Islet of Langerhans (tissue), 1 donor: ENCODE data around the gene TP73.

Experiments used
- FAIRE-seq: peaks from one replicate; lab custom pipeline; 2011; peaks lifted over from hg19 to GRCh38; lab: Jason Lieb, UNC

TP73 gene

DNA sequence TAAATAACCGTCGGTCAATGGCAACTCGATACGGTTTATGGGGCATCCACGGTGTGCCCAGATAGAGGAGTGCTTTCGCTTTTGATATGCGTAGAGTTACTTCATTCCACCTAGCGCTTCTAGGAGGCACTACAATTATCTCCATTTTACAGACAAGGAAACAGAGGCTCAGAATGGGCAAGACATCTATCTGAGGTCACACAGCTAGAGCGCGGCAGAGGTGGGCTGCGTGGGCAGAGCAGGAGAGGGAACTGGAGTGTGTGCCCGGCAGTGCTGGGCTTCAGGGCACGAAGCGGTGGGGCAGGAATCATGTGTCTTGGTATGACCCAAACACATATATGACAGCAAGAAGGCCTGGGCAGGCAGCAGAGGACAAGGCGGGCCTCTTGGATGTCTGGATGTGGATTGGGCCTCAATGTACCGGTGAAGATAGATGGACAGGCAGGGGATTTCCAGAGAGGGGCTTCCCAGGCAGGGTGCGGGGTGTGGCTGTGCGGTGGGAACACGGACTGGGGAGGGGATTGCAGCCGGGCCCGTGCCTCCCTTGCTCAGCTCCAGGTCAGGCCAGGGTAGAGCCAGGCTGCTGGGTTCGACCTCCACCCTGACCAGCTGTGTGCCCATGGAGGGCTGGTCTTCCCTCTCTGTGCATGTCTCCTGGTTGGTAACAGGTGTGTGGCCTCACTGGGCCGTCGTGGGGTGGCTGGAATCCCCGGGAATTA is 21.2 kb downstream of the TP73 start:
- FAIRE-seq = no peak

DNA sequence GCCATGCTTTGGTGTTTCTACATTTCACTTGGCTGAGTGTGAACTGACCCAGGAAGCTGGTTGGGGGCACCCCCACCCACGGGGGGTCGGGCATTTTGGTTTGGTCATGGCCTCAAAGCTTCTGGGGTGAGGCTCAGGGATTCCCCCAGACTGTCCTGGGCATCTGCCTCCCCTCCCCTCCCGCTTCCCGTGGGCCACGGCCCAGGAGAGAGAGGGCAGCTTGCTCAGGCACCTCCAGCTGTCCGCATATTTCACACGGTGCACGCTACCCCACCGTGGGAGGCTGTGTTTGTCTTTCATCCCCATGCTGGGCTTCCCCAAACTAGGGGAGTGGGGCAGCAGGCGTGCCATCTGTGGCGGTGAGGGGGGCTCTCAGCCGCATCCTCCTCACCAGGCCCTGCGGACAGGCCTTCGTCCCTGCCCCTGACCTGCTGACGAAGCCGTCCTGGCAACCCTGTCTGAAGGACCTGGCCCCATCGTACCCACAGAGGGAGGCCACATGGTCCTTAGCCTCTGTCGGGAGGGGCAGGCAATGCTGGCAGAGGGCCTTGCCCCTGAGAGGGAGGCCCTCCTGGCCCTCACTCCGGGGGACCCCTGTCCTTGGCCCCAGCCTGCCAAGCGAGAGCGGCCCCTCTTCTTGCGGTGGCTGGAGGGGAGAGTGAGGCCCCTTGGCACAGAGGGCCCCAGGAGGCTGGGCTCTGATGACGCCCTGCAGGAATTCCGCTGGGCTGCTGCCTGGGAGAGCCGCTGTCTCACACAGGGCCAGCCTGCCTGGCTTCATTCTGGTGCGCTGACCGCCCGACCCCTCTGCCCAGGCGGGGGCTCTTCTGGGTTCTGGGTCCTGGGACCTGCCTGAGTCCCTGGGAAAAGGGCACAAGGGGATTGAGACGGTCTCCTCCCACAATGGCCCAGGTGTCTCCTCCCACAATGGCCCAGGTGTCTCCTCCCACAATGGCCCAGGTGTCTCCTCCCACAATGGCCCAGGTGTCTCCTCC is 22.1 kb downstream of the TP73 start:
- no peak for FAIRE-seq

DNA sequence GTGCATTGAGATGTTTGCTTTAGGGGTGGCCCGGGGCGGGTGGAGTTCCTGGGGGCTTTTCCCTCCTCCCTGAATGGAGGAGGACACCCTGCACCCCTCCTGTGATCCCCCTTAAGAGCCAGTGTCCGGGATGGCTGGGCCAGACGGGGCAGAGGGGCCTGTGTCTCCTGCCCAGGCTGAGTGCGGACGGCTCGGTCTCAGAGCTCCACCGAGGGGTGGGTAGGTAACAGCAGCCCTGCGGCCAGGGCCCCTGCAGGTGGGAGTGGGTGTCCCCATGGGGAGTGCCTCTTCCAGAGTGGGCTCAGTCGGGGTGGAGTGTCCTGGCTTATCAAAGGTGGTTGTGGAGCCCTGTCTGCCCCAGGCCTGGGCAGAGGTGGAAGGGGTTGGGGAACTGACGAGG is 23.1 kb downstream of the TP73 start:
- no peak for FAIRE-seq

DNA sequence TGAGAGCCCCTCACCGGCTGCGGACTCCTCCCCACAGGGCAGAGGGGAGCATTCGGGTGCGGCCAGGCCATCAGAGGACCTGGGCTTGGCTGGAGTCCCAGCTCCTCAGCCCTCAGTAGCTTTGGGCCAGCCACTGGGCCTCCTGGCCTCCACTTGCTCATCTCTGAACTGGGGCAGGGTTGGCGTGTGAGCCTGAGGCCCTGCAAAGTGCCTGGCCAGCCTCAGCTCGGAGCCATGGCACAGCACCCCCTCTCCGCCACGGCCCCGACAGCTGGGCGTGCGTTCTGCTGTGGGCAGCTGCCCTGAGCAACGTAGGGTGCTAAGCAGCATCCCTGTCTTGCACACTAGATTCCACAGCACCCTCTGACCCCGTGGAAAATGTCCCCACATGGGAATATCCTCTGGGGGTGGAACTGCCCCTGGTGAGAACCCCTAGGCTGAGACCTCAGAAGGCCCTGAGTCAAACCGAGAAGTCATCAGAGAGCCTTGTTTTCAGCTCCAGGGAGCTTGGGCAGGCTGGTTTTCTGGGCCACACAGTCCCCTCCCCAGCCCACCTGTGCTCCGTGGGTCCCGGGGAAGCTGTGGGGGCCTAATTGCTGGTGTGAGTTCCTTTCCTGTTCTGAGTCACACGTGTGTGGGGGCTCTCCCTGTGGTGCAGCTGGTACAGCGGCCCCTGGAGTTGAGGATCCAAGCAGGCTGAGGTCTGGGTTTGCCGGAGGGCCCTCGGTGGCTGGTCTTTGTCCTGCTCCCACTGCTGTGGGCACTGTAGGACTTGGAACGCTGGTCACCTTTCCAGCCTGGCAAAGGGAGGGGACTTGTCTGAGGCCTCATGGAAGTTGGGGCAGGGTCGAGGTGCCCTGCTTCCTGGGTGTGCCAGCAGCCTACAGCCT is 24.5 kb downstream of the TP73 start:
- no peak for FAIRE-seq

DNA sequence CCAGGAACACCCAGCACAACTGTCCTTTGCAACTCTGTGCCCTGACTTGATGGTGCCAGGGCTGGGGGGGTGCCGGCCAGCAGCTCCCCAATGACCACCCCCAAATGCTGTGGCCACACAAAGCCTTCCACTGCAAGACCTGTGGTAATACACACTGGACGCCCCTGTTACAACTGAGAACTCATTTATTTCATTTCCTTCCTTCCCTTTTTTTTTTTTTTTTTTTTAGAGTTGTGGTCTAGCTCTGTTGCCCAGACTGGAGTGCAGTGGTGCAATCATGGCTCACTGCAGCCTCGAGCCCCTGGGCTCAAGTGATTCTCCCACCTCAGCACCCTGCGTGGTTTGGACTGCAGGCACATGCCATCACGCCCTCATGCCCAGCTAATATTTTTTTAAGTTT is 25.2 kb downstream of the TP73 start:
- no peak for FAIRE-seq

DNA sequence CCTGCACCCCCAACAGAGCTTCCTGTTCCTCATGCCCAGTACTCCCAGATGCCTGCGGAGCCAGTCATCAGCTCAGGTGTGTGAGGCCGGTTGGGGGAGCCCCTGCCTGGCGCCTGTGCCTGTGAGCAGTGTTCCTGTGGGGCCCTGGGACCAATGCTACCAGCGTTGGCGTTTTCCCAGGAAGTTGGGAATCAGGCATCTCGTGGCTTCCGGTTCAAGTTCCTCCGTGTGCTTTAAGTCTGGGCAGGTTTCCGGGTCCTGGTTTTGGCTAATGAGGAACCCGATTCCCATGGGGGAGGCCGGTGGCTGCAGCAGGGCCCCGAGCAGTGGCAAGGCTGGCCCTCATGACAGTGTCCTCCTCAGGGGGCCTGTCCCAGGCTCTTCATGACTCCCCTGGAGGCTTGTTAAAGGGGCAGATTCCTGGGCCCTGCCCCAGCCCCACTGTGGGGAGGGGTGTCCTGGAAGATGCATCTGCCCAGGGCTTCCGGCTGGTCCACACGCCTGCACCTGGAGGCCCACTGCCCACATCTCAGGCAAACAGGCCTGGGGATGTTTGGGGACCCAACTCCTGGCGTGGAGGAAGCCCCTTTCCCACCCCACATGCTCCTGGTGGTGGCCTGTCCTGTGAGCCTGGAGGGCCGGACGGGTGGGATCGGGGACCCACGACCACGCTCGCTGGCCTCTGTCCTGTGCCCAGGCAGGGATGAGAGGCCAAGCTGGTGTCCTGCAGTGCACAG is 26.2 kb downstream of the TP73 start:
- FAIRE-seq = no peak

DNA sequence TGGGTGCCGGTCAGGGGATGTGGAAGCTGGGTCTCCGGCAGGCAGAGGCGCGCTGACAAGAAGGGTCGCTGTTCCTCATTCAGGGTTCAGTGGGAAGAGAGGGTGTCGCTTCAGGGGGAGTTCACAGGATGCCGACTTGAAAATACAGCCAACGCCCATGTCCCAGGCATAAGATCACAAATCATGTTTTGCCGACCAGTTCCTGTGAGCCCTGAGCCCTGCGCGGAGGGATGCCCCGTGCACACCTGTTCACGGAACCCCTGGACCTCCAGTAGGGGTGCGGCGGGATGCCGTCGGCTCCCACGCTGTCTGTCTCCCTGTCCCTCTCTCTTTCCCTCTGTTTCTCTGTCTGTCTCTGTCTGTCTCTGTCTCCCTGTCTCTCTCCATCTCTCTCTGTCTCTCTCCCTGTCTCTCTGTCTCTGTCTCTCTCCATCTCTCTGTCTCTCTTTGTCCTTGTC is 26.8 kb downstream of the TP73 start:
- FAIRE-seq = no peak

DNA sequence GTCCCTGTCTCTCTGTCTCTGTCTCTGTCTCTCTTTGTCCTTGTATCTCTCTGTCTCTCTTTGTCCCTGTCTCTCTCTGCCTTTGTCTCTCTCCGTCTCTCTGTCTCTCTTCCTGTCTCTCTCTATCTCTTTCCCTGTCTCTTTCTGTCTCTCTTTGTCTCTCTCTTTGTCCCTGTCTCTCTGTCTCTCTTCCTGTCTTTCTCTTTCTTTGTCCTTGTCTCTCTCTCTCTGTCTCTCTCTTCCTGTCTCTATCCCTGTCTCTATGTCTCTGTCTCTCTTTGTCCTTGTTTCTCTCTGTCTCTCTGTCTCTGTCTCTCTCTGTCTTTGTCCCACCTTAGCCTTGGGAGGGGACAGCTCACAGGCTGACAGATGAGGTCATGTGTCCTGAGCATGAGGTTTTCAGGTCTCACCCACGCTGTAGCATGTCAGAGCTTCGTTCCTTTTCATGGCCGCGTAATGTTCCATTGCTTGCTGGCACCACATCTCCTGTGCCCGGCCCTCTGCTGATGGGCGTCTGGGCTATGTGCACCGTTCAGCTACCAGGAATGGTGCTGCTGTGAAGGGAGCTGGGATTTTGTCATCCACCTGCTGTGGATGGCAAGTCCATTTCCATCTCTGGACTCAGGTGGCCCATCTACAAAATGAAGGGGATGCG is 27.6 kb downstream of the TP73 start:
- FAIRE-seq = no peak

DNA sequence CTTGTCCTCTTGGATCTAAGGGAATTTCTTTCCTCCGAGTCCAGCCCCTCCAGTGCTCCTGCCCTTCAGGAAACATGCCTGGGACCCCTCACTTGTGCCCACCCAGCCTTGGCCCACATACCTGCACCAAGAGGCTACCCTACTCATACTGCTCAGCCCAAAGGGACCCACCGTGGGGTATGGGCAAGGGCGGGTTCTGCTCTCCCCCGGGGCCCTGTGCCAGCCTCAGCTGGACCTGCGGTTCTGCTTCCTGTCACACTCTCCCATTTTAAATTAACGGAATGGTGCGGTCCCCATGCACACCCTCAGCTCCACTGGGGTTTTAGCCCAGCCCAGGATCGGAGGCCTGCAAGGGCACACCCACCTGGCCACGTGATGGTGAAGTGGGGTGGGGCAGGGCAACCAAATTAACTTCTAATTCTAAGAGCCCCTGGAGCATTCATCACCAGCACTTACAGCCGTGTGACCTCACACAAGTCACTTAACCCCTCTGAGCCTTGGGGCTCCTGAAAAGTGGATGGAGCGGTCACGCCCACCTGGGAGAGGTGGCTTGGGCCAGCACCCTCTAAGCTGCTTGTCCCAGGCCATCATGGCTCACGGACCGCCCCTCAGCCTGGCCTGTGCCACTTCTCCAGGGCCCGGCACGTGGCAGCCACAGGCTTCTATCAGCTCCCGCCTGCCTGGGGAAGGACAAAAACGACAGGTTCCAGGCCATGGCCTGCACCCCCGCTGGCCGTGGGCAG is 28.3 kb downstream of the TP73 start:
- no peak for FAIRE-seq

DNA sequence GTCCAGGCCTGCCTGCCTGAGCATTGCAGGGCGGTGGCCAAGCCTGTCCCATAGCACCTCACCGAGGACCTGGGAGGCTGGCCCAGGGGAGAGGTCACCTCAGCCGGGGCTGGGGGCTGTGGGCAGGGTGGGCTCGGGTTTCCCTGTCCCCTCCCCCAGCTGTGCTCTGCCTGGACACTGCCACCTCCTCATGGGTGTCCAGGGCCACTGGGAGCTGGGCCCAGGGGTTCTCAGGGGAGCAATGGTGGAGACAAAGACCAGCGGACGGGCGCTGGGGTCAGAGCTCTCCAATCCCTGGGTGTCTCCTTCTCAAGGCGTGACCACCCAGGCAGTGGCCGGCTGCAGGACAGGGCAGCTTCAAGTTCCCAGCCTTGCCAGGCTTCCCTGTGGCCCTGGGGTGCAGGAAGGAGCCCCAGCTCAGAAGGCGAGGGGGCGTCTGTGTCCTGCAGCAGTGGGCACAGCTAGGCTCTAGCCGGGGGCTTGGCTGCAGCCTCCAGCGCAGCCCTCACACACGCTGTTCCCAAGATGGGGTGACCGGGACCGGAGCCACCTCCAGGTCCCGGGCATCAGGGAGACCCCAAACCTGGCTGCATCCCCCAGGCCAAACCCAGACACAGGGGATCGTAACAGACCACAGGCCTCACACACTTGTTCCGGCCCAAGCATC is 29.0 kb downstream of the TP73 start:
- no peak for FAIRE-seq

DNA sequence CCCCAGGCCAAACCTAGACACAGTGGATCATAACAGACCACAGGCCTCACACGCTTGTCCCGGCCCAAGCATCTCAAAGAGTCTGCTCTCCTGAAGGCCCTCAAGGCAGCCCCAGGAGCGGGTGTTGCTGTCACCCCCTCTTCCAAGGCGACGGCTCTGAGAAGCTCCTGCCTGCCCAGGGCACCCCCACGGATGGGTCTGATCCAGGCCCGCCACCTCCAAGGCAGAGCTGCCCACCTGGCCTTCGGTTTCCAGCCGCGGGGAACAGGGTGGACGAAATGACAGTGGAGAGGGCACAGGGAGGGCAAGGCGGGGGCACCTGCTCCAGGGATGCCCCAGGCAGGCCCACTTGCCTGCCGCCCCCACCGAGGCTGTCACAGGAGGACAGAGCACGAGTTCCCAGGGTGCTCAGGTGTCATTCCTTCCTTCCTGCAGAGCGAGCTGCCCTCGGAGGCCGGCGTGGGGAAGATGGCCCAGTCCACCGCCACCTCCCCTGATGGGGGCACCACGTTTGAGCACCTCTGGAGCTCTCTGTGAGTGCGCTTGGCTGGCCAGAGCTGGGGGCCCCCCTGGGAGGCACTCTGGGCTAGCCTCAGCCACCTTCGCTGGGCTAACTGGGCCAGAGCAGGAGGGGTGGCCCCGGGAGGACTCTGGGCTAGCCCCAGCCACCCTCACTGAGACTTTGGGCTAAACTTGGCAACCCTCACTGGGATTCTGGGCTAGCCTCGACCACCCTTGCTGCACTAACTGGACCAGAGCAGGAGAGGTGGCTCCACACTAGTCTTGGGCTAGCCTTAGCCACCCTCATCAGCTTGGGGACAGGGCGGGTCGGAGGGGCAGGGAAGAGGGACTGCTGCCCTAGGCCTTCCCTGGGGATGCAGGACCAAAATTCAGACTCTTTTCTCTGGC is 29.8 kb downstream of the TP73 start:
- FAIRE-seq = no peak

DNA sequence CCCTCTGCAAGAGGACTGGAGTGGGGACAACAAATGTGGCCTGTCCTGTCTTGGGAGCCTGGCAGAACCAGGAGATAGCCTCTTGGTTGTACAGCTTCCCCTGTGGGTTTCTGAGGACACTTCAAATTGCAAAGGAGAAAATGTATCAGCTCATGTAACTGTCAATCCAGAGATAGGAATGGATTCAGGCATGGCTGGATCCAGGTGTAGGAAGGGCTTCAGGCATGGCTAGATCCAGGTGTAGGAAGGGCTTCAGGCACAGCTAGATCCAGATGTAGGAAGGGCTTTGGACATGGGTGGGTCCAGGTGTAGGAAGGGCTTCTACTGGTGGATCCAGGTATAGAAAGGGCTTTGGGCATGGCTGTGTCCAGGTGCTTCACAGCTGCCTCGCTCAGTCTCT is 30.9 kb downstream of the TP73 start:
- FAIRE-seq = no peak

DNA sequence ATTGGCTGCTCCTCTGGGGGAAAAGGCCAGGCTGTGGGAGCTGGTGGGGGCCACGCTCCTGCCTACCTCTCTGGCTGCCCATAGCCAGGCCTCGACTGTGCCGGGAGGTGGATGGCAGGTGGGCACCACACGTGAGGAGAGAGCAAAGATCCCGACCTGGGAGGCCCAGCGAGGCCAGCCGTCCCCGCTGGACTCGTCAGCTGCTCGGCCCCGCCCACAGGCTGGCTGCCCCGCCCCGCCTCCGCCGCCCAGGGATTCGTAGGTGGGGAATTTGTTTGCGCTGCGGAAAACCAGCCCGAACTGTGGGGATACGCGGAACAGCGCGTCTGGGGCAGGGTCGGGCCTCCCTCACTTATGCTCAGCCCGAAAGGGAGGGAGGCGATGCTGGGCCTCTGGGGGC is 31.7 kb downstream of the TP73 start:
- FAIRE-seq = no peak

DNA sequence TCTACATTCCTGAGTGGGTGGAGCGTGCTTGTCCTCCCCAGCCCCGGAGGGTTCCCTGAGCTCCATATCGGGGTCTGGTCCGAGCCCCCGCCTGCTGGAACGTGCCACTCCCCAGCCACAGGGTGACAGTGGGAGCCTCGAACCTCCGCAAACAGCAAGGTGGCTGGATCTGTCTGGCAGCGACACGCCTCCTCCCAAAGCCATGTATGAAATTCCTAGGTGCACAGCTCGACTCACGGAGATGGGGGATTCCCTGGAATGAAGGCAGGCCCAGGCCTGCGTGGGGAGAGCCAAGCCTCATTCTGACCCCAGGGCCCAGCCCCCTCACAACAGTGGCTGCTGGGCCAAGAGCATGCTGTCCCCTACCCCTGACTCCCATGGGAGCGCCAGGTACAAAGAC is 32.9 kb downstream of the TP73 start:
- FAIRE-seq = no peak

DNA sequence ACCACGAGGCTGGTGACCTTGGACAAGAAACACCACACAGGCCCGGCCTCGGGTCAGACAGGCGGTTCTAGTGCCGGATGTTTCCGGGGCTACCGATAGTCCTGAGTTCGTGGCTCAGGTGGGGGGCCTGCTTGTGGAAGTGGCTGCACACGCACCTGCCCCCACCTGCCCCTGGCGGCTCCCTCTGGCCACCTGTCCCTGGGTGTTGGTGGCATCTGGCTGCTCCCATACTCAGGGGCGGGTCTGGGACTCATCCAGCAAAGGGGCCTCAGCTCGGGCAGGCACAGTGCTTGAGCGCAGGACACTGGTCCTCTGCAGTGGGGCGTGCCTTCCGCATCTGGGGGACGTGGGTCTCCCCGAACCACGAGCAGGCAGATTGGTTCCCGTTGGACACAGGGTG is 33.6 kb downstream of the TP73 start:
- no peak for FAIRE-seq

DNA sequence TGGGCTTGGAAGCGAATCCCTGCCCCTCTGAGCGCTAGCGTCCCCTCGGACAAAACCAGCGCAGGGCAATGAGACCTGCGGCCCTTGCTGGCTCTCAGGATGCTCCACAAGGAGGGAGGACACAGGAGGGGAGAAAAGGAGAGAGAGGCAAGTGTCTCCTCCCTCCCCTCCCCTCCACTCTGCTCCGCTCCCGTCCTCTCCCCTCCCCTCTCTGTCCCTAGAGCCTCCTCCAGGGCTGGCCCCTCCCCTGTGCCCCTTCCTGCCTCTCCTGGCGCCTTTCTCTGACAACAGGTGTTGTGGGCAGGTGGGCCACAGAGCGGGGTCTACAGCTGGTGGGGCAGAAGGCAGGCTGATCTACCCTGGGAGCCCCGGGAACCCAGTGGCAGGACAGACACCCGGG is 35.2 kb downstream of the TP73 start:
- no peak for FAIRE-seq

DNA sequence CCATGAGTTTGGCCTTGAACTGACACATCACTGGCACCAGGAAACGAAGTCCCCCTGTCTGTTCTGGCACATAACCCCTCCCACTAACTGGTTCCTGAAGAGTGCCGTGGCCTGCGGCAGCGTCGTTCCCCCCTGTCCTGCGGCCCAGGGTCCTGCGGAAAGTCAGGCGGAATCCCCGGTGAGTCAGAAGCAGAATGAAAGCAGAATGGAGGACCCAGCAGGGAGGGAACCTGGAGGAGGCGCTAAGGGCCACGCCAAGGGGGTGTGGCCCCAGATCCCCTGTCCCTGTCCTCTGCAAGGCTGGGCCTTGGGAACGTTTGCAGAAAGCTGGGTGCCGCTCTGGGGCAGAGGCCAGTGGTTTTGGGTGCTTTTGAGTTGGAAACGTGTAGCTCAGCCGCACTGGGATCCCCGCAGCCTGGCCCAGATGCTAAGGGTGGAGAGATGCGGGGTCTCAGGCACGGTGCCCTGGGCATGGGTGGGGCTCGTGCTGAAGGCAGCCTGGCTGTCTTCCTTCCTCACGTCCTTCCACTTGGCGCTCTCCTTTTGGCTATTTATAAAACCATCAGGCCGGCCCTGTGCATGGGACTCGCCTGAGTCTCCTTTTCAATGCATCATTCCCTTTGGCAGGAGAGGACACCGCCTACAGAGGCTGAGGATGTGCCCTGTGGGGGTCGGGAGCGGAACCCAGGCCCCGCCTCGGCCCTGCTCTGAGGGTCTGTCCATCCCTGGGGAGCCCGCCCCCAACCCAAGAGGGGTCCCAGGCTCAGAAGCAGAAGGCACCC is 36.2 kb downstream of the TP73 start:
- FAIRE-seq = no peak

DNA sequence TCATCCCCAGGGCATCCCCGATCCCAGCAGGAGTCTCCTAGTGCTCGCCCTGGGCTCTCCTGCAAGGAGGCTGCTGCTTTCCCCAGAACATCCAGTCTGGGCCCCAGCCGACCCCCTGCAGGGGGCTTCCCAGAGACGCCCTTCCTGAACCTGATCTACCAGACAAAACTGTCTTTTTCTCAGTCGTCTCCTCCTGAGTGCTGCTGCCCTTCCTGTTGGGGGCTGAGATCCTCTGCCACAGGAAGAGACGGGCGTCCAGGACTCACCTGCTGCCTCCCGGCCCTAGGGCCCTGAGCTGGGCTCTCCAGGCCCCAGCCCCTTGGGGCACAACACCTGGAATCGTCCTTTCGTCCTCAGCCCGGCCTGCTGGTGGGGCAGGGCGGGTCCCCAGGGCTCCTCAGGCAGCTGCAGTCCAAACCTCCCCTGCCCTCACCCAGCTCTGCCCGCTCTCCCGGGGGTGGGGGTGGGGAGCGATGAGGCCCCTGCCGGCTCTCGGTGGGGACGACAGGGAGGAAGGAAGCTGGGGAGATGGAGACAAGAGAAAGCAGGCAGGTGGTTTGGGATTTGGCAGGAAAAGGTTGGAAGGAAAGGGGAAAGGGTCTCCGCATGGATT is 36.9 kb downstream of the TP73 start:
- no peak for FAIRE-seq
